SK-N-MC (cell line): ENCODE measurements around the gene TSPAN19.

Source experiments
- EZH2 ChIP-seq: fragments of 200-600 bp; sonication (generic); IDR thresholded peaks from one replicate; pipeline ENCODE4 v1.6.1; 2017; ENCODE audit warnings: antibody characterized with exemption
- FOXP2 ChIP-seq: optimal IDR thresholded peaks from 2 replicates; pipeline ENCODE3; 2011; ENCODE audit warnings: mild to moderate bottlenecking, moderate library complexity; ENCODE audit not compliant: insufficient read depth; ENCODE audit errors: extremely low read length, control extremely low read depth
- POLR2AphosphoS5 ChIP-seq: IDR thresholded peaks from 2 replicates; pipeline ENCODE4 v1.6.1; 2012; ENCODE audit warnings: mild to moderate bottlenecking, low read depth, low read length, borderline replicate concordance

DNA sequence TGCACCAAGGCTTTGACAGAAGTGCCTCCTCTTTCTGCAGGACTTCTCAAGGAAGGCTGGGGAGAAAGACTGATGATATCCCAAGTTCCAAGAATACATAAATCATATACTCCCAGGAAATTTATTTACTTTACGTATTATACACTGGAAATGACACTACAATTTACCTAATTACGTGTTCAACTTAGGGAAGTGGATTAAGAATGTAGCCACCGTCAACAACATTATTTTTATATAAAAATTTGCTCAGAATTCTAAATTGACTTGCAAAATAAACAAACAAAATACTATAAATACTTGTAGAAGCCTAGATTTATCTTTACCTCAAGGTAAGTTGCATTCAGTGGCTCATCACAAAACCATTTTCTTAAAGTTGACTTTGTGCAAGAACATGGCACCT, 18.9 kb downstream of the TSPAN19 start:
- TF ChIP-seq EZH2 (no peak), POLR2AphosphoS5 (no peak), FOXP2 (no peak)
